ENCODE measurements around the gene ORC5. TPM values are rescaled to one million over a fixed set of nuclear protein-coding genes. Genes with fewer than 3 reads are reported as not detected.
A peak's percentile ranks its signal among the peaks of the same experiment; 100 is the strongest.

ORC5 gene
- total RNA-seq, 4 donors from 2014 or later = 4.3 to 58.1 (median 12.6) TPM

GRCh38 chr7:104162081-104162480 lies 45.7 kb downstream of the ORC5 start:
- intact Hi-C loops (cut with DNase I; ENCODE audit: low total_unique reads) = no loop called here
- no peak for ATAC-seq

GRCh38 chr7:104161244-104161643 lies 46.6 kb downstream of the ORC5 start:
- ATAC-seq = no peak
- Histone ChIP-seq H3K4me3 (no peak overlapping the region), H3K36me3 (peaks cover 0 to 12% of the 10 kb centered on the region in 2 donors), H3K27me3 (no peaks in the 10 kb centered on the region), H3K9me3 (no peaks in the 10 kb centered on the region), H3K27ac (no peak overlapping the region), H3K4me1 (no peaks in the 10 kb centered on the region)
- TF ChIP-seq POLR2A (IDR thresholded peaks at IDR 0.05) (no peak), CTCF (IDR thresholded peaks at IDR 0.05 in 4 of 5, conservative IDR thresholded peaks at IDR 0.05 in 1 of 5) (no peak)
- in situ Hi-C loops (cut with MboI; ENCODE audit: low sequenced_read_pairs in 4 of 4) (loop anchor here in 2 of 4 donors (10.0 to 25.0 kb wide), 2 partner anchors 586 to 599 kb away; no protein-coding TSS in a partner anchor), intact Hi-C loops (cut with DNase I; ENCODE audit: low total_unique reads) (no loop called here)
- DNase-seq = no peak

More at GRCh38 chr7:104162081-104162480, 45.7 kb downstream of the ORC5 start:
- H3K4me3 ChIP-seq = no peak overlapping the region
- no peaks in the 10 kb centered on the region for H3K27me3 ChIP-seq
- no peak for TF ChIP-seq CTCF (IDR thresholded peaks at IDR 0.05 in 4 of 5, conservative IDR thresholded peaks at IDR 0.05 in 1 of 5)
- no peak for TF ChIP-seq POLR2A (IDR thresholded peaks at IDR 0.05)
- H3K27ac ChIP-seq = no peak overlapping the region
- peaks cover 0 to 12% of the 10 kb centered on the region in 2 donors for H3K36me3 ChIP-seq
- in situ Hi-C loops (cut with MboI; ENCODE audit: low sequenced_read_pairs in 4 of 4) = loop anchor here in 2 of 4 donors (10.0 to 25.0 kb wide), 2 partner anchors 587 to 600 kb away; no protein-coding TSS in a partner anchor
- no peaks in the 10 kb centered on the region for H3K4me1 ChIP-seq
- no peak for DNase-seq
- no peaks in the 10 kb centered on the region for H3K9me3 ChIP-seq

GRCh38 chr7:104160375-104160774 lies 47.4 kb downstream of the ORC5 start:
- in situ Hi-C loops (cut with MboI; ENCODE audit: low sequenced_read_pairs in 4 of 4) = loop anchor here in 2 of 4 donors (10.0 to 25.0 kb wide), 2 partner anchors 586 to 598 kb away; no protein-coding TSS in a partner anchor
- TF ChIP-seq CTCF (IDR thresholded peaks at IDR 0.05 in 4 of 5, conservative IDR thresholded peaks at IDR 0.05 in 1 of 5) (peak in 1 of 5 experiments; percentile 30), POLR2A (IDR thresholded peaks at IDR 0.05) (no peak)
- no peaks in the 10 kb centered on the region for H3K9me3 ChIP-seq
- no peaks in the 10 kb centered on the region for H3K27me3 ChIP-seq
- no peaks in the 10 kb centered on the region for H3K4me1 ChIP-seq
- no peak overlapping the region for H3K4me3 ChIP-seq
- ATAC-seq = no peak
- peaks cover 0 to 12% of the 10 kb centered on the region in 2 donors for H3K36me3 ChIP-seq
- DNase-seq = no peak
- no peak overlapping the region for H3K27ac ChIP-seq
- intact Hi-C loops (cut with DNase I; ENCODE audit: low total_unique reads) = no loop called here

GRCh38 chr7:104156842-104157277 lies 51.0 kb downstream of the ORC5 start:
- no peak overlapping the region for H3K4me3 ChIP-seq
- no peaks in the 10 kb centered on the region for H3K36me3 ChIP-seq
- no peak overlapping the region for H3K27ac ChIP-seq
- DNase-seq (no peak), ATAC-seq (no peak)
- H3K9me3 ChIP-seq = no peaks in the 10 kb centered on the region
- intact Hi-C loops (cut with DNase I; ENCODE audit: low total_unique reads) = loop anchor here (1.0 to 2.0 kb wide), 2 partner anchors 51 to 584 kb away; no protein-coding TSS in a partner anchor
- no peaks in the 10 kb centered on the region for H3K27me3 ChIP-seq
- peak in 4 of 5 experiments; percentile 28 to 51 (median 39) for TF ChIP-seq CTCF (IDR thresholded peaks at IDR 0.05 in 4 of 5, conservative IDR thresholded peaks at IDR 0.05 in 1 of 5)
- no peak for TF ChIP-seq POLR2A (IDR thresholded peaks at IDR 0.05)
- in situ Hi-C loops (cut with MboI; ENCODE audit: low sequenced_read_pairs in 4 of 4) = loop anchor here in 1 of 4 donors (25.0 kb wide), 1 partner anchor 595 kb away; no protein-coding TSS in a partner anchor
- H3K4me1 ChIP-seq = no peaks in the 10 kb centered on the region
